Measurements from ENCODE around the gene ZNF304. TPM values are rescaled to one million over a fixed set of nuclear protein-coding genes. Genes with fewer than 3 reads are reported as not detected.
A peak's percentile ranks its signal among the peaks of the same experiment; 100 is the strongest.

The ZNF304 gene
- total and polyA plus RNA-seq, 9 donors: 8.3 to 11.4 (median 9.5) TPM

DNA sequence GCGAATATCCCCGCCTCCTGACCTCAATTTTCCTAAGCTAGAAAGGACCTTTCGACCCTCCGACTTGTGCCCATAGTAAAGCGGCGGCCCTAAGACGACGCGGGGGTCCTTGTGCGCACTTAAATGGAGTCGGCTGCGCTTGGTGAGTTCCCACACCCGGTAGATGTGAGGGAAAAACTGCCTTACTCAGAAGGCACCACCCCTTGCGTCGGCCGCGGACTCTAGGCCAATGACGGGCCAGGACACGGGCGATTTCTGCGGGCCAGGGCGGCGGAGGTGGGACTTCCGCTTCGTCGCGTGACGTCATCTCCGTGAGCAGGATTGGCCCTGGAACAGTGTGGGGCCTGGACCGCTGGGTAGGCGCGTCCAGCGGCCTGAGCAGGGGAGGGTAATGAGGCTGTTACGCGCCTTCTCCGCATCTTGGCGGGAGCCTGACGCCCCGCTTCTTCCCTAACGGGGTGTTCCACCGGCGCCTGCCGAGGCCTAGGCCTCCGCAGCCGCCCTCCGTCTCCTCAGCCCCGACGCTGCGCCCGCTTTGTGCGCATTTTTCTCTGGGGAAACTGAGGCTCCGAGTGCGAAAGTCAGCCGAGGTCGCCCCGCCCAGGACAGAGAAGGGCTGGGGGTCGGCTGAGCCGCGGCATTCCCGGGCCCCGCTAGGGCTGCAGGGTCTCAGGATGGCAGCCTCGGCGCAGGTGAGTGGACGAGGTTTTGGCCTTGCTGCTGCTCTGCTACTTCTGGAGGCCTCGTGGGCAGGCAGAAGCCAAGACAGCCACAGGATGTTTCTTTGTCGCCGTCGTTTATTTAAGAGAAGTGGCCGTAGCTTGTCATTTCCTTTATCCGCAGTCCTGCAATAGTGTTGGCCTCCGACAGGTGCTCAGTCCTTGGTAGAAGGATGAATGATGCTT is 30.6 kb upstream of the ZNF304 start, which contains the start of gene ZNF543:
Gene ZNF543 (plus strand): TSS at position 293 of the 905 bp plus-strand sequence. CDS start 382 bp downstream, at position 675.
- Histone ChIP-seq H3K36me3 (ENCODE audit: control insufficient read depth, insufficient read depth, low read length) (peaks cover 24% of the 10 kb centered on the region), H3K9me3 (replicated peaks; ENCODE audit: control insufficient read depth, low read depth, low read length) (no peaks in the 10 kb centered on the region), H3K4me3 (ENCODE audit: low read length) (peak within 1 kb of the TSS; percentile 92), H3K4me1 (ENCODE audit: control insufficient read depth, insufficient read depth, low read length) (peaks cover 12% of the 10 kb centered on the region), H3K27me3 (ENCODE audit: control insufficient read depth, insufficient read depth, low read length) (peaks cover 18% of the 10 kb centered on the region), H3K27ac (ENCODE audit: low read length) (peak within 1 kb of the TSS; percentile 94)
- DNase-seq: peak; percentile 99
- 0% methylated on average over 66 of the region's 71 CpGs for WGBS (ENCODE audit: insufficient coverage)

GRCh38 chr19:57321116-57321515 is 30.0 kb upstream of the ZNF304 start:
- WGBS (ENCODE audit: insufficient coverage): 57% methylated on average over 5 of the region's 8 CpGs
- Histone ChIP-seq H3K27me3 (ENCODE audit: control insufficient read depth, insufficient read depth, low read length) (peaks cover 18% of the 10 kb centered on the region), H3K4me3 (ENCODE audit: low read length) (peak overlapping the region; percentile 92), H3K27ac (ENCODE audit: low read length) (peak overlapping the region; percentile 88), H3K36me3 (ENCODE audit: control insufficient read depth, insufficient read depth, low read length) (peaks cover 31% of the 10 kb centered on the region), H3K4me1 (ENCODE audit: control insufficient read depth, insufficient read depth, low read length) (peaks cover 12% of the 10 kb centered on the region), H3K9me3 (replicated peaks; ENCODE audit: control insufficient read depth, low read depth, low read length) (no peaks in the 10 kb centered on the region)
- no peak for DNase-seq

DNA sequence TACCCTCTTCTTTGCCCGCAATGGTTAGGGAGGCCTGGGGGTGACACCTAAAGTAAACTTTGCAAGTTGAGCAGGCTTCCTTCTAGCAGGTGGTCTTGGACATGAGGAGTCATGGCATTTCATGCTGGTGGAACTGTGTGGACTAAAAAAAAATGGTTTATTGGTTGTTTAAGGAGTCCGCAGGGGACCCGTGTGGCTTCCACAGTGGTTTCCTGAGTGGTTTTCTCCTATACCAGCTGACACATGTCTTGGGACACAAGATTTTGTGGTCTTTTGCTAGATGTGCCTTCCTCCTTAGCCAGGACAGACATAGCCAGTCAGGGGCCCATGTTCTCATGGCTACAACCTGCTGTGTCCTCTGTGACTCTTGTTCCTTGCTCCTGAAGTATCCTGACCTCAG is 29.3 kb upstream of the ZNF304 start:
- Histone ChIP-seq H3K4me1 (ENCODE audit: control insufficient read depth, insufficient read depth, low read length) (peaks cover 12% of the 10 kb centered on the region), H3K36me3 (ENCODE audit: control insufficient read depth, insufficient read depth, low read length) (peaks cover 37% of the 10 kb centered on the region), H3K27me3 (ENCODE audit: control insufficient read depth, insufficient read depth, low read length) (peaks cover 16% of the 10 kb centered on the region), H3K27ac (ENCODE audit: low read length) (no peak overlapping the region), H3K4me3 (ENCODE audit: low read length) (no peak overlapping the region), H3K9me3 (replicated peaks; ENCODE audit: control insufficient read depth, low read depth, low read length) (no peaks in the 10 kb centered on the region)
- 83% methylated on average over 2 of the region's 3 CpGs for WGBS (ENCODE audit: insufficient coverage)
- DNase-seq: no peak

DNA sequence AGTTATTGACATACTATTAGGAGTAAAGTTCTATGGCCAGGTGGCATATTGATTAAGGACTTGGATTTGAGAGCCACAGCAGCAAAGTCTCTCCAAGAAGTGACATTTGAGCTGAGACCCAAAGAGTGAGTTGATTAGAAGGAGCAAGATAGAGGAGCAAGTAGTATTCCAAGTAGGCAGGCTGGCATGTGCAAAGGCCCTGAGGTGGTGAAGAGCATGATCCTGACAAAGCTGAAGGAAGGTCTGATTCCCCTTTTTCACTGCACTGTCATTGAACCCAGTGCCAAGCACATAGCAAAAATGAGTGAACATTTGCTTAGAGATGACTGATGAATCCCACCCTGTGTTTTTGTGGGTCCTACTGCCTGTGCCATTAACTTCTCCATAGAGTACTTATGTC is 26.1 kb upstream of the ZNF304 start:
- no peak overlapping the region for H3K4me3 ChIP-seq (ENCODE audit: low read length)
- H3K36me3 ChIP-seq (ENCODE audit: control insufficient read depth, insufficient read depth, low read length): peaks cover 65% of the 10 kb centered on the region
- H3K9me3 ChIP-seq (replicated peaks; ENCODE audit: control insufficient read depth, low read depth, low read length): peaks cover 4% of the 10 kb centered on the region
- H3K27me3 ChIP-seq (ENCODE audit: control insufficient read depth, insufficient read depth, low read length): no peaks in the 10 kb centered on the region
- H3K27ac ChIP-seq (ENCODE audit: low read length): no peak overlapping the region
- no peak for DNase-seq
- H3K4me1 ChIP-seq (ENCODE audit: control insufficient read depth, insufficient read depth, low read length): peaks cover 12% of the 10 kb centered on the region

GRCh38 chr19:57327993-57328392 is 23.1 kb upstream of the ZNF304 start:
- peaks cover 60% of the 10 kb centered on the region for H3K36me3 ChIP-seq (ENCODE audit: control insufficient read depth, insufficient read depth, low read length)
- no peak for DNase-seq
- no peak overlapping the region for H3K4me3 ChIP-seq (ENCODE audit: low read length)
- no peak overlapping the region for H3K27ac ChIP-seq (ENCODE audit: low read length)
- H3K4me1 ChIP-seq (ENCODE audit: control insufficient read depth, insufficient read depth, low read length): no peaks in the 10 kb centered on the region
- H3K9me3 ChIP-seq (replicated peaks; ENCODE audit: control insufficient read depth, low read depth, low read length): peaks cover 4% of the 10 kb centered on the region
- WGBS (ENCODE audit: insufficient coverage): no CpG with 5 or more reads among the region's 8 CpGs
- H3K27me3 ChIP-seq (ENCODE audit: control insufficient read depth, insufficient read depth, low read length): no peaks in the 10 kb centered on the region

DNA sequence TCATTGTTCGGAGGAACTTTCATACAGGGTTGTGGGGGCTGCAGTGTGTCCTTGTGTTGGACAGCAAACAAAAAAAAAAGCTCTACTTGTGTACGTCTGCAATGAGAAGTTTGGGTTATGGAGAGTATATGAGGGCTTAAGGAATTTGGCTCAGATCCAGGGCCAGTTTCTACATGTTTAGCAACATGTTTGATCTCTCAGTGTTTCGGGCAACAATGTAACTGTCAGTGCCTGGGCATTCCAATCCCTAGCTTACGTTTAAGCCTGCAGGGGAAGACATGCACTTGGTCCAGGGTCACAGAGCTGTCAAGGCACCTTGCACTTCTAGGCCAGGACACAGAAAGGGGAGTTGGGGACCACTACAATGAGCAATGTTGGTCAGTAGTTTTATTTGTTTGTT is 16.9 kb upstream of the ZNF304 start:
- Histone ChIP-seq H3K27ac (ENCODE audit: low read length) (no peak overlapping the region), H3K4me1 (ENCODE audit: control insufficient read depth, insufficient read depth, low read length) (no peaks in the 10 kb centered on the region), H3K4me3 (ENCODE audit: low read length) (no peak overlapping the region), H3K36me3 (ENCODE audit: control insufficient read depth, insufficient read depth, low read length) (peaks cover 5% of the 10 kb centered on the region), H3K9me3 (replicated peaks; ENCODE audit: control insufficient read depth, low read depth, low read length) (no peaks in the 10 kb centered on the region), H3K27me3 (ENCODE audit: control insufficient read depth, insufficient read depth, low read length) (no peaks in the 10 kb centered on the region)
- WGBS (ENCODE audit: insufficient coverage): 73% methylated on average over 4 of the region's 4 CpGs
- no peak for DNase-seq

- DNase-seq: peak; percentile 15
- Histone ChIP-seq H3K27ac (ENCODE audit: low read length) (no peak overlapping the region), H3K4me3 (ENCODE audit: low read length) (no peak overlapping the region), H3K9me3 (replicated peaks; ENCODE audit: control insufficient read depth, low read depth, low read length) (no peaks in the 10 kb centered on the region), H3K4me1 (ENCODE audit: control insufficient read depth, insufficient read depth, low read length) (no peaks in the 10 kb centered on the region), H3K36me3 (ENCODE audit: control insufficient read depth, insufficient read depth, low read length) (no peaks in the 10 kb centered on the region), H3K27me3 (ENCODE audit: control insufficient read depth, insufficient read depth, low read length) (no peaks in the 10 kb centered on the region)
- 67% methylated on average over 3 of the region's 3 CpGs for WGBS (ENCODE audit: insufficient coverage)
These were observed 12.2 kb upstream of the ZNF304 start for GRCh38 chr19:57338877-57339276.

- H3K4me1 ChIP-seq (ENCODE audit: control insufficient read depth, insufficient read depth, low read length): no peaks in the 10 kb centered on the region
- no peaks in the 10 kb centered on the region for H3K36me3 ChIP-seq (ENCODE audit: control insufficient read depth, insufficient read depth, low read length)
- no peak overlapping the region for H3K4me3 ChIP-seq (ENCODE audit: low read length)
- H3K27ac ChIP-seq (ENCODE audit: low read length): no peak overlapping the region
- no peaks in the 10 kb centered on the region for H3K27me3 ChIP-seq (ENCODE audit: control insufficient read depth, insufficient read depth, low read length)
- H3K9me3 ChIP-seq (replicated peaks; ENCODE audit: control insufficient read depth, low read depth, low read length): no peaks in the 10 kb centered on the region
- WGBS (ENCODE audit: insufficient coverage): no CpG with 5 or more reads among the region's 6 CpGs
- DNase-seq: no peak
These were observed 8.5 kb upstream of the ZNF304 start for GRCh38 chr19:57342582-57342981.

GRCh38 chr19:57348136-57348535 is 2.9 kb upstream of the ZNF304 start:
- H3K9me3 ChIP-seq (replicated peaks; ENCODE audit: control insufficient read depth, low read depth, low read length): no peaks in the 10 kb centered on the region
- H3K4me3 ChIP-seq (ENCODE audit: low read length): no peak overlapping the region
- H3K36me3 ChIP-seq (ENCODE audit: control insufficient read depth, insufficient read depth, low read length): peaks cover 6% of the 10 kb centered on the region
- H3K27me3 ChIP-seq (ENCODE audit: control insufficient read depth, insufficient read depth, low read length): no peaks in the 10 kb centered on the region
- no peak overlapping the region for H3K27ac ChIP-seq (ENCODE audit: low read length)
- no CpG with 5 or more reads among the region's 3 CpGs for WGBS (ENCODE audit: insufficient coverage)
- no peak for DNase-seq
- peaks cover 10% of the 10 kb centered on the region for H3K4me1 ChIP-seq (ENCODE audit: control insufficient read depth, insufficient read depth, low read length)

DNA sequence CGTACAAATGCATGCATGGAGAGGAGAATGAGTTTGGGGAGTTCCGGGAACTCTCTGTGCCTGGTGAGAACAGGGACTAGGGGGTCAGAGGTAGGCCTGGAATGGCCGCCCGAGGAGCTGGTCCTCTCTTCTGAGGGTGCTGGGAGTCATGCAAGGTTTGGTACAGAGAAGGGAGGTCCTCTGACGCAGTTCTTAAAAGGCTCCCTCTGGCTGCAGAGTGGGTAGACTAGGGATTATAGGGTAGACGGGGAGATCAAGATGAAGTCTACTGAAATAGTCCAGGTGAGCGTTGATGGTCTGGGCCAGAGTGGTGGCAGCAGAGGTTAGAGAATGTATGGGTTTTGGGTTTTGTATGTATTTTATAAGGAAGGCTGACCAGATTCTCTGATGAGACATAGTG is 796 bp downstream of the ZNF304 start:
- Histone ChIP-seq H3K4me3 (ENCODE audit: low read length) (peak overlapping the region; percentile 89), H3K36me3 (ENCODE audit: control insufficient read depth, insufficient read depth, low read length) (peaks cover 42% of the 10 kb centered on the region), H3K9me3 (replicated peaks; ENCODE audit: control insufficient read depth, low read depth, low read length) (no peaks in the 10 kb centered on the region), H3K27me3 (ENCODE audit: control insufficient read depth, insufficient read depth, low read length) (no peaks in the 10 kb centered on the region), H3K27ac (ENCODE audit: low read length) (no peak overlapping the region), H3K4me1 (ENCODE audit: control insufficient read depth, insufficient read depth, low read length) (peaks cover 10% of the 10 kb centered on the region)
- WGBS (ENCODE audit: insufficient coverage): 17% methylated on average over 7 of the region's 7 CpGs
- no peak for DNase-seq

Measured in muscle of leg (tissue), 11 donors.